ENCODE data around the gene CLDN9. TPM values are rescaled to one million over a fixed set of nuclear protein-coding genes. Genes with fewer than 3 reads are reported as not detected.

CLDN9 gene
- total and polyA plus RNA-seq, 2 donors (not counting 1 experiment from before 2014, with no cell fraction given): 0.04 TPM; not detected in 1

DNA sequence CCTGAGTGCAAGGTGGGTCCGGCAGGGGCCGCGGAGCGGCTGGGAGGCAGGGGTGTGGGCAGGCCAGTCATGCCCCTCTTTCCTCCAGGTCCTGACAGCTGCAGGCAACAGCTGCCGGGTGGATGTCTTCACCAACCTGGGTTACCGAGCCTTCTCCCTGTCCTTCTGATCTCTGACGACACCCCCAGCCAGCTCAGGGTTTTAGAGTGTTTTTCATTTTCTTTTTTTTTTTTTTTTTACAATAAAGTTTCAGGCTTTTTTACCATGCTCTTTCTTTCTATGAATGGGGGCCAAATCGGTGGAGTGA lies 14.7 kb downstream of the CLDN9 start:
- ATAC-seq (ENCODE audit: low read depth): no peak
- Histone ChIP-seq H3K4me1 (ENCODE audit: control insufficient read depth in 2 of 2, insufficient read depth in 2 of 2, low read length in 2 of 2) (peaks cover 43 to 44% of the 10 kb centered on the region in 2 donors), H3K4me2 (replicated peaks; ENCODE audit: low read depth, low read length, poor library complexity, severe bottlenecking) (peak overlapping the region; percentile 72), H2AFZ (ENCODE audit: insufficient read depth, low read depth, low read length, poor library complexity, severe bottlenecking) (no peak overlapping the region), H3K36me3 (replicated peaks in 1 of 2; ENCODE audit: control extremely low read depth in 1 of 2, control insufficient read depth in 1 of 2, extremely low read depth in 1 of 2, insufficient read depth in 2 of 2, low read length in 1 of 2) (peaks cover 0 to 18% of the 10 kb centered on the region in 2 experiments), H3K79me2 (ENCODE audit: control insufficient read depth, insufficient read depth, low read length) (peaks cover 15% of the 10 kb centered on the region), H3K27ac (ENCODE audit: low read length in 2 of 2) (no peak overlapping the region), H3K9ac (ENCODE audit: low read length) (no peak overlapping the region), H4K20me1 (ENCODE audit: control insufficient read depth, insufficient read depth, low read length, poor library complexity, severe bottlenecking) (peaks cover 47% of the 10 kb centered on the region), H3K4me3 (ENCODE audit: control extremely low read depth in 1 of 5, extremely low read depth in 1 of 5, insufficient read depth in 1 of 5, low read depth in 2 of 5, low read length in 4 of 5) (no peak overlapping the region), H3K9me3 (ENCODE audit: control extremely low read depth in 1 of 3, control insufficient read depth in 2 of 3, insufficient read depth in 1 of 3, low read length in 2 of 3) (peaks cover 0 to 17% (median 0%) of the 10 kb centered on the region in 3 donors), H3K27me3 (replicated peaks in 1 of 4; ENCODE audit: control extremely low read depth in 1 of 4, control insufficient read depth in 3 of 4, insufficient read depth in 4 of 4, low read length in 3 of 4) (peaks cover 0 to 40% (median 22%) of the 10 kb centered on the region in 4 experiments)
- no peak for TF ChIP-seq EZH2 (IDR thresholded peaks at IDR 0.05; ENCODE audit: borderline replicate concordance, insufficient read depth, low read depth, low read length, poor library complexity, severe bottlenecking)
- TF ChIP-seq CTCF (IDR thresholded peaks at IDR 0.05): no peak
- H3K4me3 Mint-ChIP-seq: no peak overlapping the region
- H3K27me3 Mint-ChIP-seq: peaks cover 19% of the 10 kb centered on the region
- H3K4me1 Mint-ChIP-seq: peaks cover 37% of the 10 kb centered on the region
- intact Hi-C loops (cut with micrococcal nuclease): loop anchor here (10.0 kb wide), 2 partner anchors 257 to 1723 kb away; partner anchors contain the start of genes UBE2I and ZNF263
- H3K9me3 Mint-ChIP-seq (ENCODE audit: insufficient read depth): no peaks in the 10 kb centered on the region
- POLR2A ChIA-PET: interaction anchor here (0.6 to 1.3 kb wide), 4 partner anchors 62 to 429 kb away, joined by 3 to 7 read pairs (median 3); partner anchors contain the start of gene ZNF213
- no peak for DNase-seq
- 98% methylated on average over 5 of the region's 8 CpGs for WGBS (ENCODE audit: insufficient coverage)
- H3K27ac Mint-ChIP-seq: no peak overlapping the region
- CTCF ChIA-PET: interaction anchor here (0.6 to 8.9 kb wide), 15 partner anchors 8 to 1111 kb away, joined by 3 to 213 read pairs (median 5); partner anchors contain the start of genes PKMYT1 and TNFRSF12A

DNA sequence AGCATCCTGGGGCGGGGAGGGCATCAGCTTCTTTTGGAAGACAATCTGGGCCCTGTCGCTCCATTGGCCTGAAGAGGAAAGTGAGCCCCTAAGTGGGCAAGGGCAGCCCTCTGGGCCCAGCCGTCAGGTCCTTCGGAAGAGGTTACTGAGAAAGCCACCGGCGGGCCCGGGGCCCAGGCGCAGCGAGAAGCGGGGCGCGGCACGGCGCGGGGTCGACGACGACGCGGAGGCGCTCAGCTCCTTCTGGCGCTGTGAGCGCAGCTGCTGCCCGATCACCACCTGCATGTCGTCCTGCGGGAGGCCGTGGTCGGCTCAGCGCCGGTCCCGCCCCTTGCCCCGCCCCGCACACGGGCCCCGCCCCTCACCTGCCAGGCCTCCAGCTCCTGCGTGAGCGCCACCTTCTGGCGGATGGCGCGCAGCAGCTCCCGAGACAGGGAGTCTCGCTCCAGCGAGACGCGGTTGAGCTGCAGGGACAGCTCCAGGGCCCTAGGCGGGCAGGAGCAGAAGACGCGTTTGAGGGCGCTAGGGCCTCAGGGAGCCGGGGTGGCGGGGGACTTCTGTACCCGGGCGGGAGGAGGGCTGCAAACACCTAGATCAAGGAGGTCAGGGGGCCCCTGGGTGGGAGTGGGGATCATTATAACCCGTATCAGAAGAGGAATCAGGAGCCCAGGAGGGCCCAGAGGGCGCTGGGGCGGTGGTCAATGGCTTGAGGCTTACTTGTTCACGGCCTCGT lies 15.4 kb downstream of the CLDN9 start:
- H3K36me3 ChIP-seq (replicated peaks in 1 of 2; ENCODE audit: control extremely low read depth in 1 of 2, control insufficient read depth in 1 of 2, extremely low read depth in 1 of 2, insufficient read depth in 2 of 2, low read length in 1 of 2): peaks cover 0 to 18% of the 10 kb centered on the region in 2 experiments
- H2AFZ ChIP-seq (ENCODE audit: insufficient read depth, low read depth, low read length, poor library complexity, severe bottlenecking): peak overlapping the region; percentile 23
- H3K4me1 ChIP-seq (ENCODE audit: control insufficient read depth in 2 of 2, insufficient read depth in 2 of 2, low read length in 2 of 2): peaks cover 36 to 37% of the 10 kb centered on the region in 2 donors
- WGBS (ENCODE audit: insufficient coverage): 7% methylated on average over 58 of the region's 58 CpGs
- POLR2A ChIA-PET: interaction anchor here (0.6 to 2.3 kb wide), 10 partner anchors 17 to 1057 kb away, joined by 3 to 10 read pairs (median 4); partner anchors contain the start of gene ZNF213
- H3K27ac ChIP-seq (ENCODE audit: low read length in 2 of 2): no peak overlapping the region
- H3K9me3 ChIP-seq (ENCODE audit: control extremely low read depth in 1 of 3, control insufficient read depth in 2 of 3, insufficient read depth in 1 of 3, low read length in 2 of 3): peaks cover 0 to 17% (median 0%) of the 10 kb centered on the region in 3 donors
- ATAC-seq (ENCODE audit: low read depth) (peak; percentile 50), DNase-seq (peak; percentile 91)
- H3K4me3 ChIP-seq (ENCODE audit: control extremely low read depth in 1 of 5, extremely low read depth in 1 of 5, insufficient read depth in 1 of 5, low read depth in 2 of 5, low read length in 4 of 5): no peak overlapping the region
- Mint-ChIP-seq H3K4me1 (peaks cover 32% of the 10 kb centered on the region), H3K27me3 (peaks cover 26% of the 10 kb centered on the region), H3K9me3 (ENCODE audit: insufficient read depth) (no peaks in the 10 kb centered on the region), H3K27ac (no peak overlapping the region), H3K4me3 (no peak overlapping the region)
- H4K20me1 ChIP-seq (ENCODE audit: control insufficient read depth, insufficient read depth, low read length, poor library complexity, severe bottlenecking): peaks cover 47% of the 10 kb centered on the region
- H3K27me3 ChIP-seq (replicated peaks in 1 of 4; ENCODE audit: control extremely low read depth in 1 of 4, control insufficient read depth in 3 of 4, insufficient read depth in 4 of 4, low read length in 3 of 4): peaks cover 0 to 47% (median 23%) of the 10 kb centered on the region in 4 experiments
- no peak for TF ChIP-seq EZH2 (IDR thresholded peaks at IDR 0.05; ENCODE audit: borderline replicate concordance, insufficient read depth, low read depth, low read length, poor library complexity, severe bottlenecking)
- peak; percentile 85 for TF ChIP-seq CTCF (IDR thresholded peaks at IDR 0.05)
- no peak overlapping the region for H3K9ac ChIP-seq (ENCODE audit: low read length)
- CTCF ChIA-PET: interaction anchor here (0.6 to 8.9 kb wide), 23 partner anchors 9 to 145 kb away, joined by 3 to 213 read pairs (median 4); partner anchors contain the start of genes FLYWCH2, PKMYT1, TNFRSF12A and ZNF213
- intact Hi-C loops (cut with micrococcal nuclease): loop anchor here (1.0 to 10.0 kb wide), 4 partner anchors 8 to 1723 kb away; partner anchors contain the start of genes TNFRSF12A, UBE2I and ZNF263
- H3K79me2 ChIP-seq (ENCODE audit: control insufficient read depth, insufficient read depth, low read length): peaks cover 15% of the 10 kb centered on the region
- peak overlapping the region; percentile 72 for H3K4me2 ChIP-seq (replicated peaks; ENCODE audit: low read depth, low read length, poor library complexity, severe bottlenecking)
